HG03521 (cell line): Measurements from ENCODE around the gene ATG7.
"Not testable (repeated sequence)": the region's sequence is repeated elsewhere in the genome, so short reads cannot be mapped to it uniquely, and the experiment has no call there.

Experiments
- ATAC-seq: cut with Tn5 transposase; IDR thresholded peaks from one replicate; pipeline ENCODE4 v1.9.1; 2021; ENCODE audit warnings: mild to moderate bottlenecking, moderate library complexity; ENCODE audit not compliant: unreplicated experiment

Gene ATG7

GRCh38 chr3:11582191-11582968 is 310.2 kb downstream of the ATG7 start:
- no peak for ATAC-seq

- no peak for ATAC-seq
Measured at GRCh38 chr3:11583235-11583634, 311.0 kb downstream of the ATG7 start.

GRCh38 chr3:11583638-11584046 is 311.4 kb downstream of the ATG7 start:
- no peak for ATAC-seq

- ATAC-seq, result no peak
Measured at GRCh38 chr3:11584570-11584969, 312.4 kb downstream of the ATG7 start.

GRCh38 chr3:11587766-11588165 is 315.6 kb downstream of the ATG7 start:
- ATAC-seq, result no peak

- no peak for ATAC-seq
Measured at GRCh38 chr3:11588338-11588737, 316.1 kb downstream of the ATG7 start.

GRCh38 chr3:11588755-11589154 is 316.6 kb downstream of the ATG7 start:
- no peak for ATAC-seq

- no peak for ATAC-seq
Measured at GRCh38 chr3:11589706-11590105, 317.5 kb downstream of the ATG7 start.

GRCh38 chr3:11591002-11591355 is 318.8 kb downstream of the ATG7 start:
- no peak for ATAC-seq

GRCh38 chr3:11591391-11592282 is 319.4 kb downstream of the ATG7 start:
- ATAC-seq, result no peak

- no peak for ATAC-seq
Measured at GRCh38 chr3:11592445-11593298, 320.5 kb downstream of the ATG7 start.

GRCh38 chr3:11593318-11594034 is 321.3 kb downstream of the ATG7 start:
- no peak for ATAC-seq

GRCh38 chr3:11595024-11595423 is 322.8 kb downstream of the ATG7 start:
- ATAC-seq, result not testable (repeated sequence)

GRCh38 chr3:11596387-11596786 is 324.2 kb downstream of the ATG7 start:
- no peak for ATAC-seq

- ATAC-seq, result no peak
Measured at GRCh38 chr3:11600501-11601282, 328.5 kb downstream of the ATG7 start.

GRCh38 chr3:11601446-11602238 is 329.4 kb downstream of the ATG7 start:
- ATAC-seq, result peak; percentile 92

- ATAC-seq, result no peak
Measured at GRCh38 chr3:11602239-11602840, 330.1 kb downstream of the ATG7 start.

- no peak for ATAC-seq
Measured at GRCh38 chr3:11602886-11603527, 330.8 kb downstream of the ATG7 start.
